Thoracic aorta (tissue), 2 donors: Measurements from ENCODE around the gene ZMYND19. TPM values are rescaled to one million over a fixed set of nuclear protein-coding genes. Genes with fewer than 3 reads are reported as not detected.
A peak's percentile ranks its signal among the peaks of the same experiment; 100 is the strongest.

Experiments used
- ATAC-seq: fragments of 150-250 bp; one replicate; pipeline ENCODE4 v1.8.0; 2017; ENCODE audit warnings: low read depth; ENCODE audit not compliant: insufficient number of reproducible peaks, low FRiP score
- DNase-seq: peaks from one replicate; pipeline ENCODE4 v3.0.0-alpha.2; 2020; ENCODE audit warnings: low spot score
- H3K27ac ChIP-seq, 2 donors: fragments of 200-600 bp; sonication (generic); 1 replicate in 1 of 2; 2 replicates in 1 of 2; pipeline ENCODE4 v1.5.1; 2016; ENCODE audit warnings: mild to moderate bottlenecking in 2 of 2, moderate library complexity in 2 of 2
- H3K27me3 ChIP-seq: fragments of 200-600 bp; sonication (generic); replicated peaks from 2 replicates; pipeline ENCODE4 v1.6.0; 2016; ENCODE audit warnings: mild to moderate bottlenecking; ENCODE audit not compliant: insufficient read depth
- H3K36me3 ChIP-seq: fragments of 200-600 bp; sonication (generic); one replicate; pipeline ENCODE4 v1.5.1; 2016
- H3K4me1 ChIP-seq, 2 donors: fragments of 200-600 bp; sonication (generic); 1 replicate in 1 of 2; 2 replicates in 1 of 2; pipeline versions ENCODE4 v1.5.1 to v1.6.0; 2016; ENCODE audit warnings: low read depth in 2 of 2, mild to moderate bottlenecking in 1 of 2; ENCODE audit not compliant: control insufficient read depth in 1 of 2
- H3K4me3 ChIP-seq: fragments of 200-600 bp; sonication (generic); 2 replicates; pipeline ENCODE4 v1.5.1; 2016; ENCODE audit warnings: mild to moderate bottlenecking
- H3K9me3 ChIP-seq: fragments of 200-600 bp; sonication (generic); 2 replicates; pipeline ENCODE4 v1.5.1; 2016
- total RNA-seq, 2 donors: library from RNA; depleted of rRNA; stranded (reverse); fragments of >200 nt; gene quantifications; one replicate each; pipeline versions ENCODE4 v1.1.0 to v1.2.3, GENCODE V29; 2016
- TF ChIP-seq, protein P1 (sequence below): fragments of 200-600 bp; sonication (generic); IDR thresholded peaks from one replicate; pipeline ENCODE4 v1.5.1; 2019; ENCODE audit warnings: antibody characterized with exemption

Gene ZMYND19
- 10 to 100 TPM; 10.8 to 14.1 TPM for total RNA-seq

DNA sequence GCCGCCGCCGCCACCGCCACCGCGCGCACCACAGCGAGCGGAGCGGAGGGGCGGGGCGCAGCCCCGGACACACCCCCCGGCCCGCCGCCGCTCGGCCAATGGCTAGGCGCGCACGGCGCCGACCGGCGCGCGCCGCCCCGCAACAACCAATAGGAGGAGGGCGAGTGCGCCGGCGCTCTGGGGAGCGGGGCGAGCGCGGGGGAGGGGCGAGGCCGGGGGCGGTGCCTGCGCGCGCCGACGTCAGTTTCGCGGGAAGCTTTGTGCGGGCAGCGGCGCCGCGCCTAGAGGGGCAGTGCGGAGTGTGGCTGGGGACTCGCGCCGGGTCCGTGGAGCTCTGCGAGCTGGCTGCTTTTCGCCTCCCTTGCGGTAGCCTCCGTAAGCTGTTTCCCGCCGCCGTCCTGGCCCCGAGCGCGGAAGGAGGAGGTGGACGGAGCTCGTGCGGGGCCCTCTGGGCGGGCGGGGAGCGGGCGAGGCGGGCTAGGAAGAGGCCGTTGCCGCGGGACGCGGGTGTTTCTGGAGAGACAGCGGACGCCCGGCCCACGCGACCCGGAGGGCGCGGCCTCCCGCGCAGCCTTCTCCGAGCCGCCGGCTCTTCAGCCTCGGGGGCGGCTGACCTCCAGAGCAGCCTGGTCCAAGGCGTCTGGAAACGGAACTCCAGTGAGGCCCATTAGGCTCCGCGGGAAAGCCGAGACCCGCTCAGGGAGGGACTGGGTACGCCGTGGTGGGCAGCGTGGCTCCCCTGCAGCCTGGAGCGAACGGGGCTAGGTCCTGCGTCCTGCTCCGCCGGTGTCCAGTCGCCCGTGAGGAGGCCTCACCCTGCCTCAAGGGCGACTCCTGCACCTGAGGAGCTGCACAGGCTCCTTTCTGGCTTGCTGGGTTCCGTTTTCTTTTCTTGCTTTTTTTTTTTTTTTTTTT, at the start of gene ZMYND19:
TSS of gene ZMYND19 (minus strand) at position 44 of the 915 bp plus-strand sequence. CDS start 249 bp downstream, outside the sequence.
- TF ChIP-seq, protein P1, sequence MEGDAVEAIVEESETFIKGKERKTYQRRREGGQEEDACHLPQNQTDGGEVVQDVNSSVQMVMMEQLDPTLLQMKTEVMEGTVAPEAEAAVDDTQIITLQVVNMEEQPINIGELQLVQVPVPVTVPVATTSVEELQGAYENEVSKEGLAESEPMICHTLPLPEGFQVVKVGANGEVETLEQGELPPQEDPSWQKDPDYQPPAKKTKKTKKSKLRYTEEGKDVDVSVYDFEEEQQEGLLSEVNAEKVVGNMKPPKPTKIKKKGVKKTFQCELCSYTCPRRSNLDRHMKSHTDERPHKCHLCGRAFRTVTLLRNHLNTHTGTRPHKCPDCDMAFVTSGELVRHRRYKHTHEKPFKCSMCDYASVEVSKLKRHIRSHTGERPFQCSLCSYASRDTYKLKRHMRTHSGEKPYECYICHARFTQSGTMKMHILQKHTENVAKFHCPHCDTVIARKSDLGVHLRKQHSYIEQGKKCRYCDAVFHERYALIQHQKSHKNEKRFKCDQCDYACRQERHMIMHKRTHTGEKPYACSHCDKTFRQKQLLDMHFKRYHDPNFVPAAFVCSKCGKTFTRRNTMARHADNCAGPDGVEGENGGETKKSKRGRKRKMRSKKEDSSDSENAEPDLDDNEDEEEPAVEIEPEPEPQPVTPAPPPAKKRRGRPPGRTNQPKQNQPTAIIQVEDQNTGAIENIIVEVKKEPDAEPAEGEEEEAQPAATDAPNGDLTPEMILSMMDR = no peak
- no peak for DNase-seq
- Histone ChIP-seq H3K4me3 (peak within 1 kb of the TSS; percentile 87), H3K27ac (peak within 1 kb of the TSS in 1 of 2 donors; percentile 13), H3K4me1 (peaks cover 9 to 14% of the 10 kb centered on the region in 2 donors), H3K9me3 (no peaks in the 10 kb centered on the region), H3K27me3 (no peaks in the 10 kb centered on the region), H3K36me3 (peaks cover 17% of the 10 kb centered on the region)
- peak; percentile 98 for ATAC-seq

DNA sequence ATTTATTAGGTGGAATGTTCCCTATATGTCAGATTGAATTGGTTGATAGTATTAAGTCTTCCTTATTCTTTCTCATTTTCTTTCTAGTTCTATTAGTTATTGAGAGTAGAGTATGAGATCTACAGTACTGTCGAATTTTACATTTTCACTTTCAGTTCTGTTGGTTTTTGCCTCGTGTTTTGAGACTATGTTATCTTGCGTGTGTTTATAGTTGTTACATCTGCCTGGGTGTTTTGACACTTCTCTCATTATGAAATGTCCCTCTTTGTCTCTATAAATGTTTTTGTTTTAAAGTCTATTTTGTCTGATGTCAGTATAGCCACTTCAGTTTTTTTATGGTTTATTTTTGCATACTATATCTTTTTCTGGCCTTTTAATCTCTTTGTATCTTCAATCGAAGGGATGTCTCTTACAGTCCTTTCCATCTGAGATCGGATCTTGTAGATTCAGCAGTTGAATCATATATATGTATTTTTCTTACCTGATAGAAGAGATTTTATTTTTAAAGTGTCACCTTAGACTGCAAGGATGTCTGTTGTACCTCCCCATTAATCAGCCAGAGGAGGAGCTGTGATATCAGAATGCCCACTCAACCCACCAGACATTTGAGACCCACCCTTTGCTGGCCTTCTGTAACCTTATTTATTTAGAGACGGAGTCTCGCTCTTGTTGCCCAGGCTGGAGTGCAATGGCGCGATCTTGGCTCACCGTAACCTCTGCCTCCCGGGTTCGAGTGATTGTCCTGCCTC, 49.2 kb upstream of the ZMYND19 start:
- no peak for ATAC-seq
- H3K36me3 ChIP-seq = no peaks in the 10 kb centered on the region
- peak overlapping the region; percentile 8 for H3K4me3 ChIP-seq
- no peak for DNase-seq
- H3K27ac ChIP-seq = no peak overlapping the region
- H3K27me3 ChIP-seq = no peaks in the 10 kb centered on the region
- no peaks in the 10 kb centered on the region for H3K9me3 ChIP-seq
- H3K4me1 ChIP-seq = no peaks in the 10 kb centered on the region
- TF ChIP-seq, protein P1 = no peak

DNA sequence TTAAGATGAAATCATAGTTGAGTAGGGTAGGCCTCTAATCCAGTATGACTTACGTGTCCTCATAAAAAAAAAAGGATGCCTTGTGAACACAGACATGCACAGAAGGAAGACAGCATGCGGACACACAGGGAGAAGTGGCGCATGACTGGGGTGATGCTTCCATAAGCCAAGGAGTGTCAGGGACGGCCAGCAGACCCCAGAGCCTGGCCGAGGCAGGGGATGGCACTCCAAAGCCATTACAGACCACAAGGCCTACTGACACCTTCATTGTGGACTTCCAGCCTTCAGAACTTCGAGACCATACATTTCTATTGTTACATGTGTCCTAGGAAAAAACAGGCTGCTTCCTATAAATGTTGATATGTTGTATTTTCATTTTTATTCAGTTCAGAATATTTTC, 48.4 kb upstream of the ZMYND19 start:
- ATAC-seq (no peak), DNase-seq (no peak)
- TF ChIP-seq, protein P1 = no peak

DNA sequence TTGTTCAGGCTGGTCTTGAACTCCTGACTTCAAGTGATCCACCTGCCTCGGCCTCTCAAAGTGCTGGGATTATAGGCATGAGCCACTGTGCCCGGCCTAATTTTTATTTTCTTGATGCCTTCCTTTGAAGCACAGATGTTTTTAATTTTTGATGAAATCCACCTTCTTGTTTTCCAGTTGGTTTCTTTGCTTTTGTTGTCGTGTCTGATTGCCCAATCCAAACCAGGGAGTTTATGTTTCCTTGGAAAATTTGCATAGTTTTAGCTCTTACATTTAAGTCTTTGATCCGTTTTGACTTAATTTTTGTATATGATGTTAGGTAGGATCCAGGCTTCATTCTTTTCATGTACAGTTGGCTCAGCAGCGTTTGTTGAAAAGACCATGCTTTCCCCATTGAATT, 43.7 kb upstream of the ZMYND19 start:
- TF ChIP-seq, protein P1 = no peak
- ATAC-seq (no peak), DNase-seq (no peak)
- Histone ChIP-seq H3K4me1 (peaks cover 11 to 14% of the 10 kb centered on the region in 2 donors), H3K27me3 (no peaks in the 10 kb centered on the region), H3K27ac (no peak overlapping the region), H3K4me3 (no peak overlapping the region), H3K9me3 (no peaks in the 10 kb centered on the region), H3K36me3 (no peaks in the 10 kb centered on the region)

More for the DNA sequence above, 48.4 kb upstream of the ZMYND19 start:
- Histone ChIP-seq H3K9me3 (no peaks in the 10 kb centered on the region), H3K36me3 (no peaks in the 10 kb centered on the region), H3K4me3 (no peak overlapping the region), H3K4me1 (no peaks in the 10 kb centered on the region), H3K27me3 (no peaks in the 10 kb centered on the region), H3K27ac (no peak overlapping the region)
